K562 (cell line): ENCODE measurements around the gene KIAA1614. TPM values are rescaled to one million over a fixed set of nuclear protein-coding genes. Genes with fewer than 3 reads are reported as not detected.
A peak's percentile ranks its signal among the peaks of the same experiment; 100 is the strongest.

ENCODE experiments used
- ASH1L ChIP-seq: fragments of 450-650 bp; IDR thresholded peaks from 2 replicates; pipeline ENCODE4 v1.6.1; 2018; ENCODE audit warnings: borderline replicate concordance, mild to moderate bottlenecking, low read depth; ENCODE audit not compliant: partially characterized antibody
- ATF1 ChIP-seq, 2 experiments: fragments of 450-650 bp in 1 of 2; IDR thresholded peaks; 2 replicates each; pipeline ENCODE4 v1.6.1; 2016; ENCODE audit warnings: missing compliant biosample characterization in 1 of 2, missing genetic modification characterization in 1 of 2
- C11orf30 ChIP-seq: fragments of 450-650 bp; IDR thresholded peaks from 2 replicates; pipeline ENCODE4 v1.6.1; 2016; ENCODE audit warnings: low read depth, mild to moderate bottlenecking
- HNRNPL ChIP-seq: fragments of 200-400 bp; formaldehyde crosslinking; IDR thresholded peaks from 2 replicates; pipeline ENCODE4 v1.6.1; 2017; ENCODE audit warnings: low read depth, mild to moderate bottlenecking, low read length
- KDM1A ChIP-seq, 2 experiments: fragments of 450-650 bp; IDR thresholded peaks; 2 replicates each; pipeline ENCODE4 v1.6.1; 2016; ENCODE audit warnings: mild to moderate bottlenecking in 2 of 2
- NFATC3 ChIP-seq: fragments of 450-650 bp; IDR thresholded peaks from 2 replicates; pipeline ENCODE4 v1.6.1; 2017; ENCODE audit warnings: mild to moderate bottlenecking
- NFYB ChIP-seq: IDR thresholded peaks from 2 replicates; pipeline ENCODE4 v1.6.1; 2011; ENCODE audit warnings: mild to moderate bottlenecking, moderate library complexity; ENCODE audit not compliant: insufficient read length; ENCODE audit errors: extremely low read depth
- NR2C2 ChIP-seq, 2 experiments: fragments of 200-800 bp in 1 of 2; sonication (Bioruptor generic) in 1 of 2; sonication (generic) in 1 of 2; formaldehyde crosslinking in 1 of 2; IDR thresholded peaks; 2 replicates each; pipeline versions ENCODE4 v1.6.1 to v1.8.0; 2016 to 2022; ENCODE audit warnings: mild to moderate bottlenecking in 1 of 2, missing compliant biosample characterization in 1 of 2, missing genetic modification characterization in 1 of 2, missing genetic modification reagents in 1 of 2
- RFX1 ChIP-seq: fragments of 450-650 bp; IDR thresholded peaks from 2 replicates; pipeline ENCODE4 v1.6.1; 2016; ENCODE audit warnings: mild to moderate bottlenecking, moderate library complexity
- ZNF274 ChIP-seq: IDR thresholded peaks from 2 replicates; pipeline ENCODE4 v1.6.1; 2011; ENCODE audit warnings: low read depth, mild to moderate bottlenecking, low read length, moderate library complexity, borderline replicate concordance
- polyA plus RNA-seq, 8 experiments: library from polyadenylated mRNA; depleted of rRNA in 4 of 8; stranded (reverse) in 5 of 8; unstranded in 3 of 8; fragments of >200 nt; fragmentation: Nextera tagmentation in 2 of 8; fragmentation: Illumina TruSeq in 1 of 8; extraction: Ambion mirVana in 2 of 8; extraction: Trizol in 1 of 8; gene quantifications; 2 replicates each; pipeline versions ENCODE4 v1.2.1 to v1.2.3, GENCODE V29; 2011 to 2014; ENCODE audit warnings: inconsistent platforms in 1 of 8, missing spikeins in 1 of 8
- total RNA-seq, 7 experiments: library from RNA; depleted of rRNA in 6 of 7; stranded (reverse); fragments of >200 nt in 6 of 7; fragmentation: Illumina TruSeq in 2 of 7; extraction: Trizol in 2 of 7; gene quantifications; 2 replicates each; pipeline versions ENCODE4 v1.2.1 to v1.2.3, GENCODE V29; 2011 to 2021; ENCODE audit warnings: low replicate concordance in 1 of 7
- TF ChIP-seq, protein P1 (sequence below): fragments of 450-650 bp; IDR thresholded peaks from 2 replicates; pipeline ENCODE4 v1.6.1; 2016; ENCODE audit warnings: mild to moderate bottlenecking
- TF ChIP-seq, protein P2 (sequence below): sonication (generic); formaldehyde crosslinking; IDR thresholded peaks from 2 replicates; pipeline ENCODE4 v1.8.0; 2022; ENCODE audit warnings: mild to moderate bottlenecking, missing genetic modification reagents, borderline replicate concordance
- TF ChIP-seq, protein P3 (sequence below), 2 experiments: fragments of 200-800 bp in 1 of 2; sonication (Bioruptor generic) in 1 of 2; sonication (generic) in 1 of 2; formaldehyde crosslinking in 1 of 2; IDR thresholded peaks in 1 of 2; conservative IDR thresholded peaks in 1 of 2; 2 replicates each; pipeline versions ENCODE4 v1.5.0 to v1.6.1; 2016 to 2020; ENCODE audit warnings: missing compliant biosample characterization in 1 of 2, missing genetic modification characterization in 1 of 2, missing genetic modification reagents in 1 of 2
- TF ChIP-seq, protein P4 (sequence below): fragments of 250-450 bp; sonication (Bioruptor Pico); IDR thresholded peaks from 2 replicates; pipeline ENCODE4 v1.4.0; 2020; ENCODE audit warnings: borderline replicate concordance
- TF ChIP-seq, protein P5 (sequence below): sonication (generic); IDR thresholded peaks from 2 replicates; pipeline ENCODE4 v1.6.1; 2016
- TF ChIP-seq, protein P6 (sequence below), 2 experiments: IDR thresholded peaks; 2 replicates each; pipeline ENCODE4 v1.6.1; 2011; ENCODE audit warnings: borderline replicate concordance in 1 of 2, control low read depth in 1 of 2, low read depth in 1 of 2, low read length in 1 of 2, mild to moderate bottlenecking in 1 of 2, mixed read lengths in 1 of 2, moderate library complexity in 1 of 2; ENCODE audit not compliant: insufficient read depth in 1 of 2, insufficient read length in 1 of 2, poor library complexity in 1 of 2, severe bottlenecking in 1 of 2; ENCODE audit errors: extremely low read depth in 1 of 2

Gene KIAA1614
- total and polyA plus RNA-seq, 9 of the 15 experiments (the other 6 are each of a cell fraction or from before 2014, with no cell fraction given), result 0.01 to 1.1 (median 0.15) TPM; not detected in 1

DNA sequence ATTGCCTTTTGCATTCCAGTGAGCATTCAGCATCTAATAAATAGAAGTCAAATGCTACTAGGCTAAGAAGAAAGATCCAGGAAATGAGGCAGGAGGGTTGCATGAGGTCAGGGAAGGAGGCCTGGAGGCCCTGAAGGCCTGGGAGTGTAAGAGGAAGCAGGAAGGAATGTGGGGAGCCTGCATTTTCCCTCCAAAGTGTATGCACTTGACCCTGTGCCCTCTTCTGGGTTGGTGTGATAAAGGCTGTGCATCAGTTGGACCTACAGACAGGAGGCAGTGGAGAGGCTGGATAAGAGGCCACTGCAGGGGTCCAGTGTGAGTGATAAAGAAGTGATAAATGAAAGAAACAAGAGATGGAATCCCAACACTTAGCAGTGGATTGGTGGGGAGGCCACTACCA, 20.4 kb downstream of the KIAA1614 start (continued):
- no peak for TF ChIP-seq ZNF274
- TF ChIP-seq, protein P1, sequence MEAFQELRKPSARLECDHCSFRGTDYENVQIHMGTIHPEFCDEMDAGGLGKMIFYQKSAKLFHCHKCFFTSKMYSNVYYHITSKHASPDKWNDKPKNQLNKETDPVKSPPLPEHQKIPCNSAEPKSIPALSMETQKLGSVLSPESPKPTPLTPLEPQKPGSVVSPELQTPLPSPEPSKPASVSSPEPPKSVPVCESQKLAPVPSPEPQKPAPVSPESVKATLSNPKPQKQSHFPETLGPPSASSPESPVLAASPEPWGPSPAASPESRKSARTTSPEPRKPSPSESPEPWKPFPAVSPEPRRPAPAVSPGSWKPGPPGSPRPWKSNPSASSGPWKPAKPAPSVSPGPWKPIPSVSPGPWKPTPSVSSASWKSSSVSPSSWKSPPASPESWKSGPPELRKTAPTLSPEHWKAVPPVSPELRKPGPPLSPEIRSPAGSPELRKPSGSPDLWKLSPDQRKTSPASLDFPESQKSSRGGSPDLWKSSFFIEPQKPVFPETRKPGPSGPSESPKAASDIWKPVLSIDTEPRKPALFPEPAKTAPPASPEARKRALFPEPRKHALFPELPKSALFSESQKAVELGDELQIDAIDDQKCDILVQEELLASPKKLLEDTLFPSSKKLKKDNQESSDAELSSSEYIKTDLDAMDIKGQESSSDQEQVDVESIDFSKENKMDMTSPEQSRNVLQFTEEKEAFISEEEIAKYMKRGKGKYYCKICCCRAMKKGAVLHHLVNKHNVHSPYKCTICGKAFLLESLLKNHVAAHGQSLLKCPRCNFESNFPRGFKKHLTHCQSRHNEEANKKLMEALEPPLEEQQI, result peak; percentile 64; the same call in 1 of the 2 replicates
- no peak for TF ChIP-seq ATF1 (CRISPR knock-in tag; IDR thresholded peaks at IDR 0.05)
- TF ChIP-seq ATF1 (tag; IDR thresholded peaks at IDR 0.05), result 0 out of 2 replicates have a peak, but pooled peaks have one; percentile 33
- peak; percentile 67 to 71; a peak in 2 of 4 replicates for TF ChIP-seq KDM1A (IDR thresholded peaks at IDR 0.05)
- TF ChIP-seq, protein P2, sequence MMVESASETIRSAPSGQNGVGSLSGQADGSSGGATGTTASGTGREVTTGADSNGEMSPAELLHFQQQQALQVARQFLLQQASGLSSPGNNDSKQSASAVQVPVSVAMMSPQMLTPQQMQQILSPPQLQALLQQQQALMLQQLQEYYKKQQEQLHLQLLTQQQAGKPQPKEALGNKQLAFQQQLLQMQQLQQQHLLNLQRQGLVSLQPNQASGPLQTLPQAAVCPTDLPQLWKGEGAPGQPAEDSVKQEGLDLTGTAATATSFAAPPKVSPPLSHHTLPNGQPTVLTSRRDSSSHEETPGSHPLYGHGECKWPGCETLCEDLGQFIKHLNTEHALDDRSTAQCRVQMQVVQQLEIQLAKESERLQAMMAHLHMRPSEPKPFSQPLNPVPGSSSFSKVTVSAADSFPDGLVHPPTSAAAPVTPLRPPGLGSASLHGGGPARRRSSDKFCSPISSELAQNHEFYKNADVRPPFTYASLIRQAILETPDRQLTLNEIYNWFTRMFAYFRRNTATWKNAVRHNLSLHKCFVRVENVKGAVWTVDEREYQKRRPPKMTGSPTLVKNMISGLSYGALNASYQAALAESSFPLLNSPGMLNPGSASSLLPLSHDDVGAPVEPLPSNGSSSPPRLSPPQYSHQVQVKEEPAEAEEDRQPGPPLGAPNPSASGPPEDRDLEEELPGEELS (CRISPR knock-in tag), result no peak
- TF ChIP-seq, protein P3, sequence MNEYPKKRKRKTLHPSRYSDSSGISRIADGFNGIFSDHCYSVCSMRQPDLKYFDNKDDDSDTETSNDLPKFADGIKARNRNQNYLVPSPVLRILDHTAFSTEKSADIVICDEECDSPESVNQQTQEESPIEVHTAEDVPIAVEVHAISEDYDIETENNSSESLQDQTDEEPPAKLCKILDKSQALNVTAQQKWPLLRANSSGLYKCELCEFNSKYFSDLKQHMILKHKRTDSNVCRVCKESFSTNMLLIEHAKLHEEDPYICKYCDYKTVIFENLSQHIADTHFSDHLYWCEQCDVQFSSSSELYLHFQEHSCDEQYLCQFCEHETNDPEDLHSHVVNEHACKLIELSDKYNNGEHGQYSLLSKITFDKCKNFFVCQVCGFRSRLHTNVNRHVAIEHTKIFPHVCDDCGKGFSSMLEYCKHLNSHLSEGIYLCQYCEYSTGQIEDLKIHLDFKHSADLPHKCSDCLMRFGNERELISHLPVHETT (CRISPR knock-in tag; conservative IDR thresholded peaks at IDR 0.05 in 1 of 2, IDR thresholded peaks at IDR 0.05 in 1 of 2), result 0 out of 4 replicates have a peak, but pooled peaks of 1 of the 2 experiments have one; percentile 45
- TF ChIP-seq C11orf30, result no peak
- TF ChIP-seq, protein P4, sequence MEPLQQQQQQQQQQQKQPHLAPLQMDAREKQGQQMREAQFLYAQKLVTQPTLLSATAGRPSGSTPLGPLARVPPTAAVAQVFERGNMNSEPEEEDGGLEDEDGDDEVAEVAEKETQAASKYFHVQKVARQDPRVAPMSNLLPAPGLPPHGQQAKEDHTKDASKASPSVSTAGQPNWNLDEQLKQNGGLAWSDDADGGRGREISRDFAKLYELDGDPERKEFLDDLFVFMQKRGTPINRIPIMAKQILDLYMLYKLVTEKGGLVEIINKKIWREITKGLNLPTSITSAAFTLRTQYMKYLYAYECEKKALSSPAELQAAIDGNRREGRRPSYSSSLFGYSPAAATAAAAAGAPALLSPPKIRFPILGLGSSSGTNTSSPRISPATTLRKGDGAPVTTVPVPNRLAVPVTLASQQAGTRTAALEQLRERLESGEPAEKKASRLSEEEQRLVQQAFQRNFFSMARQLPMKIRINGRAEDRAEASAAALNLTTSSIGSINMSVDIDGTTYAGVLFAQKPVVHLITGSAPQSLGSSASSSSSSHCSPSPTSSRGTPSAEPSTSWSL, result no peak
- peak; percentile 64; the same call in 1 of the 2 replicates for TF ChIP-seq NR2C2 (CRISPR knock-in tag; IDR thresholded peaks at IDR 0.05)
- TF ChIP-seq NR2C2 (tag; IDR thresholded peaks at IDR 0.05), result peak; percentile 62; the same call in 1 of the 2 replicates
- no peak for TF ChIP-seq HNRNPL
- TF ChIP-seq NFYB, result no peak
- TF ChIP-seq RFX1, result no peak
- TF ChIP-seq ASH1L, result no peak
- no peak for TF ChIP-seq NFATC3
- TF ChIP-seq, protein P5, sequence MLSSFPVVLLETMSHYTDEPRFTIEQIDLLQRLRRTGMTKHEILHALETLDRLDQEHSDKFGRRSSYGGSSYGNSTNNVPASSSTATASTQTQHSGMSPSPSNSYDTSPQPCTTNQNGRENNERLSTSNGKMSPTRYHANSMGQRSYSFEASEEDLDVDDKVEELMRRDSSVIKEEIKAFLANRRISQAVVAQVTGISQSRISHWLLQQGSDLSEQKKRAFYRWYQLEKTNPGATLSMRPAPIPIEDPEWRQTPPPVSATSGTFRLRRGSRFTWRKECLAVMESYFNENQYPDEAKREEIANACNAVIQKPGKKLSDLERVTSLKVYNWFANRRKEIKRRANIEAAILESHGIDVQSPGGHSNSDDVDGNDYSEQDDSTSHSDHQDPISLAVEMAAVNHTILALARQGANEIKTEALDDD, result no peak
- TF ChIP-seq, protein P6, sequence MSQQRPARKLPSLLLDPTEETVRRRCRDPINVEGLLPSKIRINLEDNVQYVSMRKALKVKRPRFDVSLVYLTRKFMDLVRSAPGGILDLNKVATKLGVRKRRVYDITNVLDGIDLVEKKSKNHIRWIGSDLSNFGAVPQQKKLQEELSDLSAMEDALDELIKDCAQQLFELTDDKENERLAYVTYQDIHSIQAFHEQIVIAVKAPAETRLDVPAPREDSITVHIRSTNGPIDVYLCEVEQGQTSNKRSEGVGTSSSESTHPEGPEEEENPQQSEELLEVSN (IDR thresholded peaks at IDR 0.05; ENCODE audit: borderline replicate concordance in 1 of 2, extremely low read depth in 1 of 2, insufficient read depth in 1 of 2, insufficient read length in 1 of 2, low read depth in 1 of 2, low read length in 1 of 2, poor library complexity in 1 of 2, severe bottlenecking in 1 of 2), result peak; percentile 72 to 90
